Left colon (tissue), 2 donors: ENCODE measurements around the gene CCDC190. TPM values are rescaled to one million over a fixed set of nuclear protein-coding genes. Genes with fewer than 3 reads are reported as not detected.

ENCODE experiments used
- total RNA-seq, 2 donors: library from RNA; stranded (reverse); fragmentation: NEBNext Ultra II Directional; extraction: Animal tissue kit (Norgen Biotek cat#: 25700); gene quantifications; one replicate each; pipeline ENCODE4 v1.2.1, GENCODE V29; 2021
- donor health status: DM: no; HTN: no; CAD: no.
- donor health status: DM: yes; HTN: yes; CAD: no.

The CCDC190 gene
- total RNA-seq, 2 donors from 2014 or later, result not detected

Other genes with a start within 250 kb of the CCDC190 start
- 10 to 100 TPM; 18.7 to 36.9 TPM for gene DDR2, start 228.7 kb downstream of the CCDC190 start, total RNA-seq
- 10 to 100 TPM; 17.4 to 32.0 TPM for gene HSD17B7, start 70.5 kb downstream of the CCDC190 start, total RNA-seq
- gene RGS4, start 208.2 kb upstream of the CCDC190 start, total RNA-seq, result 1 to 10 TPM in 1 of 2 donors, under 1 TPM in 1; 0.12 to 1.9 TPM